IMR-90 (cell line): ENCODE data around the gene ITGB1BP1. TPM values are rescaled to one million over a fixed set of nuclear protein-coding genes. Genes with fewer than 3 reads are reported as not detected.

ENCODE experiments used
- ATAC-seq: fragments of 200-7000 bp; cut with Tn5 transposase; 2 replicates; pipeline ENCODE4 v1.9.1; 2020; ENCODE audit warnings: low read depth, mild to moderate bottlenecking, moderate library complexity
- BruUV-seq: library from RNA; stranded (reverse); fragments of 400-500 nt; replicated peaks from 2 replicates; lab custom pipeline; 2021; lab: Mats Ljungman, UMichigan
- CTCF ChIA-PET: fragments of 300-600 bp; formaldehyde crosslinking; extraction: SDS; loops from one replicate; lab custom pipeline; 2021; ENCODE audit warnings: antibody characterized with exemption; lab: Yijun Ruan, JAX
- POLR2A ChIA-PET: fragments of 300-600 bp; sonication (Branson Sonifier 250); formaldehyde crosslinking; loops from one replicate; lab custom pipeline; 2022; ENCODE audit warnings: antibody characterized with exemption; ENCODE audit not compliant: unreplicated experiment; lab: Charles Lee
- DNase-seq: peaks from one replicate; pipeline ENCODE4 v3.0.0; 2013
- H2AFZ ChIP-seq: replicated peaks from 2 replicates; pipeline ENCODE3; 2013; ENCODE audit warnings: low read length, mild to moderate bottlenecking; ENCODE audit not compliant: poor library complexity
- H2AK5ac ChIP-seq: 2 replicates; pipeline ENCODE4 v1.6.1; 2013; ENCODE audit warnings: low read depth, low read length, inconsistent platforms
- H2AK9ac ChIP-seq: replicated peaks from 2 replicates; pipeline ENCODE3; 2013; ENCODE audit warnings: mild to moderate bottlenecking, low read depth, low read length, moderate library complexity; ENCODE audit not compliant: poor library complexity
- H2BK120ac ChIP-seq: 2 replicates; pipeline ENCODE4 v1.6.1; 2013; ENCODE audit warnings: low read depth, low read length, inconsistent platforms
- H2BK15ac ChIP-seq: 3 replicates; pipeline ENCODE4 v1.6.1; 2013; ENCODE audit warnings: low read depth, low read length, inconsistent platforms
- H2BK20ac ChIP-seq: 2 replicates; pipeline ENCODE4 v1.6.1; 2013; ENCODE audit warnings: low read depth, mild to moderate bottlenecking, inconsistent platforms, low read length, moderate library complexity
- H2BK5ac ChIP-seq: 2 replicates; pipeline ENCODE4 v1.6.1; 2013; ENCODE audit warnings: mild to moderate bottlenecking, low read depth, low read length, inconsistent platforms; ENCODE audit not compliant: poor library complexity, severe bottlenecking
- H3K14ac ChIP-seq: replicated peaks from 2 replicates; pipeline ENCODE4 v1.6.1; 2013; ENCODE audit warnings: low read depth, low read length, inconsistent platforms
- H3K18ac ChIP-seq: 2 replicates; pipeline ENCODE4 v1.6.1; 2013; ENCODE audit warnings: low read depth, low read length, control low read depth
- H3K23ac ChIP-seq: 2 replicates; pipeline ENCODE4 v1.6.1; 2013; ENCODE audit warnings: low read depth, low read length, inconsistent platforms
- H3K27ac ChIP-seq: 2 replicates; pipeline ENCODE4 v1.5.1; 2013; ENCODE audit warnings: mild to moderate bottlenecking, control low read depth, low read length; ENCODE audit not compliant: insufficient read depth
- H3K27me3 ChIP-seq: 2 replicates; pipeline ENCODE4 v1.6.1; 2013; ENCODE audit warnings: low read length; ENCODE audit not compliant: control insufficient read depth, insufficient read depth
- H3K36me3 ChIP-seq: 2 replicates; pipeline ENCODE4 v1.6.1; 2013; ENCODE audit warnings: low read length, mixed read lengths; ENCODE audit not compliant: control insufficient read depth, insufficient read depth
- H3K4ac ChIP-seq: 2 replicates; pipeline ENCODE4 v1.6.1; 2013; ENCODE audit warnings: low read depth, low read length, inconsistent platforms
- H3K4me1 ChIP-seq: 2 replicates; pipeline ENCODE4 v1.6.1; 2013; ENCODE audit warnings: low read length, mixed read lengths; ENCODE audit not compliant: control insufficient read depth, insufficient read depth
- H3K4me2 ChIP-seq: 2 replicates; pipeline ENCODE4 v1.6.1; 2013; ENCODE audit warnings: low read depth, mild to moderate bottlenecking, control low read depth, low read length, moderate library complexity
- H3K4me3 ChIP-seq: 2 replicates; pipeline ENCODE4 v1.5.1; 2013; ENCODE audit warnings: low read depth, mild to moderate bottlenecking, control low read depth, low read length, moderate library complexity; ENCODE audit not compliant: insufficient read depth
- H3K56ac ChIP-seq: 2 replicates; pipeline ENCODE4 v1.6.1; 2013; ENCODE audit warnings: low read length, inconsistent platforms; ENCODE audit not compliant: insufficient read depth; ENCODE audit errors: extremely low read depth
- H3K79me1 ChIP-seq, 2 experiments: 2 replicates each; pipeline ENCODE4 v1.6.1; 2013; ENCODE audit warnings: low read length in 2 of 2, inconsistent platforms in 1 of 2, low read depth in 1 of 2
- H3K9ac ChIP-seq: 2 replicates; pipeline ENCODE4 v1.6.1; 2013; ENCODE audit warnings: low read depth, low read length, control low read depth
- H3K9me1 ChIP-seq: 2 replicates; pipeline ENCODE4 v1.6.1; 2013; ENCODE audit warnings: low read length, inconsistent platforms; ENCODE audit not compliant: insufficient read depth
- H3K9me3 ChIP-seq: 2 replicates; pipeline ENCODE4 v1.6.1; 2013; ENCODE audit warnings: low read length; ENCODE audit not compliant: control insufficient read depth, insufficient read depth
- H4K20me1 ChIP-seq: 2 replicates; pipeline ENCODE4 v1.6.1; 2013; ENCODE audit warnings: low read length, inconsistent platforms; ENCODE audit not compliant: insufficient read depth
- H4K5ac ChIP-seq: 2 replicates; pipeline ENCODE4 v1.6.1; 2013; ENCODE audit warnings: mild to moderate bottlenecking, low read depth, low read length, control low read depth
- H4K8ac ChIP-seq, 2 experiments: 2 replicates each; pipeline ENCODE4 v1.6.1; 2013; ENCODE audit warnings: low read depth in 2 of 2, low read length in 2 of 2, control low read depth in 1 of 2, inconsistent platforms in 1 of 2
- H4K91ac ChIP-seq: 2 replicates; pipeline ENCODE4 v1.6.1; 2013; ENCODE audit warnings: low read depth, low read length, inconsistent platforms; ENCODE audit not compliant: insufficient read depth
- BHLHE40 ChIP-seq: fragments of 150-350 bp; IDR thresholded peaks from 2 replicates; pipeline ENCODE4 v1.6.1; 2016; ENCODE audit warnings: mild to moderate bottlenecking, low read depth, low read length
- CEBPB ChIP-seq: IDR thresholded peaks from 2 replicates; pipeline ENCODE4 v1.6.1; 2012; ENCODE audit warnings: low read depth, low read length, improper control_type of control experiment
- CHD1 ChIP-seq: IDR thresholded peaks from 2 replicates; pipeline ENCODE4 v1.6.1; 2012; ENCODE audit warnings: low read depth, low read length, improper control_type of control experiment
- FOS ChIP-seq: fragments of 150-350 bp; IDR thresholded peaks from 2 replicates; pipeline ENCODE4 v1.6.1; 2016; ENCODE audit warnings: low read depth, low read length
- MAFK ChIP-seq: IDR thresholded peaks from 2 replicates; pipeline ENCODE4 v1.6.1; 2012; ENCODE audit warnings: low read depth, low read length, improper control_type of control experiment
- MAZ ChIP-seq: IDR thresholded peaks from 2 replicates; pipeline ENCODE4 v1.6.1; 2012; ENCODE audit warnings: low read depth, mild to moderate bottlenecking, low read length, improper control_type of control experiment, moderate library complexity, borderline replicate concordance
- MXI1 ChIP-seq: IDR thresholded peaks from 2 replicates; pipeline ENCODE4 v1.6.1; 2012; ENCODE audit warnings: low read depth, mild to moderate bottlenecking, low read length, moderate library complexity, borderline replicate concordance
- NFE2L2 ChIP-seq: fragments of 150-350 bp; IDR thresholded peaks from 2 replicates; pipeline ENCODE4 v1.6.1; 2016; ENCODE audit warnings: low read depth, mild to moderate bottlenecking, low read length
- POLR2A ChIP-seq: IDR thresholded peaks from 2 replicates; pipeline ENCODE4 v1.6.1; 2012; ENCODE audit warnings: mild to moderate bottlenecking, low read depth, low read length
- RAD21 ChIP-seq: IDR thresholded peaks from 2 replicates; pipeline ENCODE4 v1.6.1; 2012; ENCODE audit warnings: low read length, improper control_type of control experiment
- RCOR1 ChIP-seq: IDR thresholded peaks from 2 replicates; pipeline ENCODE4 v1.6.1; 2012; ENCODE audit warnings: mild to moderate bottlenecking, low read length, improper control_type of control experiment; ENCODE audit not compliant: insufficient replicate concordance
- RFX5 ChIP-seq: IDR thresholded peaks from 2 replicates; pipeline ENCODE4 v1.8.0; 2012; ENCODE audit warnings: low read depth, mild to moderate bottlenecking, low read length, moderate library complexity
- SMC3 ChIP-seq: fragments of 150-350 bp; IDR thresholded peaks from 2 replicates; pipeline ENCODE4 v1.6.1; 2016; ENCODE audit warnings: low read depth, mild to moderate bottlenecking, antibody characterized with exemption, low read length, moderate library complexity
- WGBS, 2 experiments: methylation state at CpG; one replicate each; pipeline versions ENCODE4 v1.1.5 to v1.1.7; 2013; ENCODE audit warnings: missing lambda C conversion rate in 2 of 2; ENCODE audit not compliant: insufficient read length in 1 of 2; ENCODE audit errors: extremely low coverage in 2 of 2; 5-methylcytosine and 5-hydroxymethylcytosine counted together
- dilution Hi-C: fragments of 300-500 bp; cut with HindIII; formaldehyde crosslinking; loops from one replicate; pipeline ENCODE4 v1.14.3; 2018; ENCODE audit warnings: low sequenced_read_pairs; ENCODE audit not compliant: unreplicated experiment
- in situ Hi-C: fragments of 300-500 bp; cut with MboI; formaldehyde crosslinking; loops from 3 replicates; pipeline ENCODE4 v1.14.3; 2019; ENCODE audit warnings: low sequenced_read_pairs, inconsistent platforms, mixed read lengths
- intact Hi-C: fragments of 100-400 bp; cut with micrococcal nuclease; formaldehyde crosslinking; loops from 2 replicates; pipeline ENCODE4 v1.10.0; 2022
- polyA plus RNA-seq, 3 experiments: library from polyadenylated mRNA; depleted of rRNA; stranded (reverse); fragments of >200 nt; gene quantifications; 2 replicates each; pipeline ENCODE4 v1.2.3, GENCODE V29; 2012; ENCODE audit warnings: low replicate concordance in 1 of 3
- total RNA-seq: library from RNA; depleted of rRNA; stranded (reverse); fragments of >200 nt; gene quantifications from 2 replicates; pipeline ENCODE4 v1.2.3, GENCODE V29; 2012
- TF ChIP-seq, protein P1 (sequence below): fragments of 150-350 bp; IDR thresholded peaks from 2 replicates; pipeline ENCODE4 v1.6.1; 2017; ENCODE audit warnings: mild to moderate bottlenecking, antibody characterized with exemption, low read length, low read depth
- TF ChIP-seq, protein P2 (sequence below): conservative IDR thresholded peaks from 2 replicates; pipeline ENCODE4 v1.5.1; 2012; ENCODE audit warnings: mild to moderate bottlenecking, low read depth, low read length, improper control_type of control experiment
- TF ChIP-seq, protein P3 (sequence below): fragments of 150-350 bp; IDR thresholded peaks from 2 replicates; pipeline ENCODE4 v1.6.1; 2016; ENCODE audit warnings: low read depth, mild to moderate bottlenecking, low read length, moderate library complexity, borderline replicate concordance

The ITGB1BP1 gene
- total and polyA plus RNA-seq, 2 of the 4 experiments (the other 2 are of a cell fraction), result 48.6 to 88.1 TPM

DNA sequence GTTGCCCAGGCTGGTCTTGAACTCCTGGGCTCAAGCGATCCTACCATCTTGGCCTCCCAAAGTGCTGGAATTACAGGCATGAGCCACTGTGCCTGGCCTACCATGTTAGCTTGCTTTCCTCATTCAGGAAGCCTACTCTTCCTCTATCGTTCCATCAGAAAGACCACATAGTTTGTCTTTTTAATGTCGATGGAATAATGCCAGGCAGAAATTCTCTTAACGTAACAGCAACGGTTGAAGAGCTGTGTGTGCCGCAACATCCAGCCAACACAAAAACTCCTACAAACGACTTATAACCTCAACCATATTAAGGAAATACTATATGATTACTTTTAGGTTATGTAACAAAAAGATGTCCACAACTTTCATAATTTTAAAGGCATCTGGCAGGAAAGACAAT is 10.5 kb downstream of the ITGB1BP1 start:
- in situ Hi-C loops (no loop called here), dilution Hi-C loops (no loop called here), intact Hi-C loops (no loop called here)
- Histone ChIP-seq H3K56ac (no peak overlapping the region), H2BK120ac (no peak overlapping the region), H2AFZ (no peak overlapping the region), H3K18ac (no peak overlapping the region), H2BK20ac (no peak overlapping the region), H3K27ac (no peak overlapping the region), H3K4ac (no peak overlapping the region), H4K20me1 (no peaks in the 10 kb centered on the region; the same call in 1 of the 2 replicates), H3K14ac (no peak overlapping the region), H2BK5ac (no peak overlapping the region), H2AK5ac (no peak overlapping the region), H3K9me3 (no peaks in the 10 kb centered on the region), H3K9me1 (peaks cover 13% of the 10 kb centered on the region), H4K5ac (no peak overlapping the region), H3K36me3 (peaks cover 25% of the 10 kb centered on the region), H4K8ac (no peak overlapping the region), H2BK15ac (no peak overlapping the region), H3K4me3 (no peak overlapping the region), H3K4me2 (no peak overlapping the region), H3K9ac (no peak overlapping the region), H3K4me1 (peaks cover 12% of the 10 kb centered on the region; the same call in 1 of the 2 replicates), H3K79me1 (peaks cover 28 to 65% of the 10 kb centered on the region in 2 experiments), H3K27me3 (no peaks in the 10 kb centered on the region), H3K23ac (no peak overlapping the region; the same call in 1 of the 2 replicates), H4K91ac (no peak overlapping the region), H2AK9ac (no peak overlapping the region)
- 83% methylated on average over 3 of the region's 7 CpGs; no CpG with 5 or more reads in 1 of the 2 experiments for WGBS, 2 experiments
- TF ChIP-seq MXI1 (no peak), CEBPB (no peak), RFX5 (no peak), CHD1 (no peak), MAZ (no peak), MAFK (no peak), SMC3 (no peak), POLR2A (no peak), BHLHE40 (no peak), RAD21 (no peak), FOS (no peak), NFE2L2 (no peak), RCOR1 (no peak)
- TF ChIP-seq, protein P1, sequence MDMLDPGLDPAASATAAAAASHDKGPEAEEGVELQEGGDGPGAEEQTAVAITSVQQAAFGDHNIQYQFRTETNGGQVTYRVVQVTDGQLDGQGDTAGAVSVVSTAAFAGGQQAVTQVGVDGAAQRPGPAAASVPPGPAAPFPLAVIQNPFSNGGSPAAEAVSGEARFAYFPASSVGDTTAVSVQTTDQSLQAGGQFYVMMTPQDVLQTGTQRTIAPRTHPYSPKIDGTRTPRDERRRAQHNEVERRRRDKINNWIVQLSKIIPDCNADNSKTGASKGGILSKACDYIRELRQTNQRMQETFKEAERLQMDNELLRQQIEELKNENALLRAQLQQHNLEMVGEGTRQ, result no peak
- TF ChIP-seq, protein P2, sequence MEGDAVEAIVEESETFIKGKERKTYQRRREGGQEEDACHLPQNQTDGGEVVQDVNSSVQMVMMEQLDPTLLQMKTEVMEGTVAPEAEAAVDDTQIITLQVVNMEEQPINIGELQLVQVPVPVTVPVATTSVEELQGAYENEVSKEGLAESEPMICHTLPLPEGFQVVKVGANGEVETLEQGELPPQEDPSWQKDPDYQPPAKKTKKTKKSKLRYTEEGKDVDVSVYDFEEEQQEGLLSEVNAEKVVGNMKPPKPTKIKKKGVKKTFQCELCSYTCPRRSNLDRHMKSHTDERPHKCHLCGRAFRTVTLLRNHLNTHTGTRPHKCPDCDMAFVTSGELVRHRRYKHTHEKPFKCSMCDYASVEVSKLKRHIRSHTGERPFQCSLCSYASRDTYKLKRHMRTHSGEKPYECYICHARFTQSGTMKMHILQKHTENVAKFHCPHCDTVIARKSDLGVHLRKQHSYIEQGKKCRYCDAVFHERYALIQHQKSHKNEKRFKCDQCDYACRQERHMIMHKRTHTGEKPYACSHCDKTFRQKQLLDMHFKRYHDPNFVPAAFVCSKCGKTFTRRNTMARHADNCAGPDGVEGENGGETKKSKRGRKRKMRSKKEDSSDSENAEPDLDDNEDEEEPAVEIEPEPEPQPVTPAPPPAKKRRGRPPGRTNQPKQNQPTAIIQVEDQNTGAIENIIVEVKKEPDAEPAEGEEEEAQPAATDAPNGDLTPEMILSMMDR, result no peak
- TF ChIP-seq, protein P3, sequence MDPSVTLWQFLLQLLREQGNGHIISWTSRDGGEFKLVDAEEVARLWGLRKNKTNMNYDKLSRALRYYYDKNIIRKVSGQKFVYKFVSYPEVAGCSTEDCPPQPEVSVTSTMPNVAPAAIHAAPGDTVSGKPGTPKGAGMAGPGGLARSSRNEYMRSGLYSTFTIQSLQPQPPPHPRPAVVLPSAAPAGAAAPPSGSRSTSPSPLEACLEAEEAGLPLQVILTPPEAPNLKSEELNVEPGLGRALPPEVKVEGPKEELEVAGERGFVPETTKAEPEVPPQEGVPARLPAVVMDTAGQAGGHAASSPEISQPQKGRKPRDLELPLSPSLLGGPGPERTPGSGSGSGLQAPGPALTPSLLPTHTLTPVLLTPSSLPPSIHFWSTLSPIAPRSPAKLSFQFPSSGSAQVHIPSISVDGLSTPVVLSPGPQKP, result no peak
- CTCF ChIA-PET, result no interaction called here
- BruUV-seq, result no TSS peak
- DNase-seq (no peak), ATAC-seq (no peak)
- POLR2A ChIA-PET, result no interaction called here
